Smooth muscle cell (in vitro differentiated cells): ENCODE data around the gene STRN3. TPM values are rescaled to one million over a fixed set of nuclear protein-coding genes. Genes with fewer than 3 reads are reported as not detected.

ENCODE experiments used
- DNase-seq: peaks from one replicate; lab custom pipeline; 2025; ENCODE audit not compliant: unreplicated experiment; lab: John Stamatoyannopoulos, UW
- H2AFZ ChIP-seq: fragments of 200-600 bp; sonication (generic); 2 replicates; pipeline ENCODE4 v1.6.0; 2016; ENCODE audit warnings: antibody characterized with exemption, low read depth, mild to moderate bottlenecking
- H3F3A ChIP-seq: fragments of 200-600 bp; sonication (generic); 2 replicates; pipeline ENCODE4 v1.6.0; 2017; ENCODE audit warnings: antibody characterized with exemption, low read depth
- H3K27ac ChIP-seq: fragments of 200-600 bp; sonication (generic); 2 replicates; pipeline ENCODE4 v1.5.1; 2016; ENCODE audit warnings: low read depth, mild to moderate bottlenecking
- H3K27me3 ChIP-seq: fragments of 200-600 bp; sonication (generic); 2 replicates; pipeline ENCODE4 v1.6.1; 2016; ENCODE audit warnings: low read depth, mild to moderate bottlenecking
- H3K36me3 ChIP-seq: fragments of 200-600 bp; sonication (generic); 2 replicates; pipeline ENCODE4 v1.5.1; 2016; ENCODE audit warnings: low read depth
- H3K4me1 ChIP-seq: fragments of 200-600 bp; sonication (generic); 2 replicates; pipeline ENCODE4 v1.5.1; 2016; ENCODE audit warnings: low read depth
- H3K4me2 ChIP-seq: fragments of 200-600 bp; sonication (generic); 2 replicates; pipeline ENCODE4 v1.6.0; 2016; ENCODE audit warnings: mild to moderate bottlenecking
- H3K4me3 ChIP-seq: fragments of 200-600 bp; sonication (generic); 2 replicates; pipeline ENCODE4 v1.5.1; 2016; ENCODE audit warnings: mild to moderate bottlenecking
- H3K79me2 ChIP-seq: fragments of 200-600 bp; sonication (generic); 2 replicates; pipeline ENCODE4 v1.6.0; 2016; ENCODE audit warnings: low read depth, mild to moderate bottlenecking
- H3K9ac ChIP-seq: fragments of 200-600 bp; sonication (generic); 2 replicates; pipeline ENCODE4 v1.6.0; 2016; ENCODE audit warnings: low read depth
- H3K9me3 ChIP-seq: fragments of 200-600 bp; sonication (generic); replicated peaks from 2 replicates; pipeline ENCODE4 v1.5.1; 2016; ENCODE audit warnings: low read depth
- H4K20me1 ChIP-seq: fragments of 200-600 bp; sonication (generic); 2 replicates; pipeline ENCODE4 v1.6.0; 2016; ENCODE audit warnings: low read depth
- CTCF ChIP-seq: fragments of 200-600 bp; sonication (generic); IDR thresholded peaks from 2 replicates; pipeline ENCODE4 v1.5.1; 2017; ENCODE audit warnings: borderline replicate concordance, mild to moderate bottlenecking, antibody characterized with exemption; ENCODE audit not compliant: insufficient read depth, poor library complexity, severe bottlenecking
- WGBS: methylation state at CpG from one replicate; pipeline ENCODE4 v1.1.7; 2016; ENCODE audit warnings: low lambda C conversion rate; 5-methylcytosine and 5-hydroxymethylcytosine counted together
- polyA plus RNA-seq: library from polyadenylated mRNA; unstranded; fragments of >200 nt; fragmentation: Nextera tagmentation; extraction: Ambion mirVana; gene quantifications from 2 replicates; pipeline ENCODE4 v1.2.1, GENCODE V29; 2016
- total RNA-seq: library from RNA; depleted of rRNA; stranded (reverse); fragments of >200 nt; gene quantifications from 2 replicates; pipeline ENCODE4 v1.2.3, GENCODE V29; 2014

Gene STRN3
- total and polyA plus RNA-seq, 2 experiments from 2014 or later, result 6.8 to 43.6 TPM

GRCh38 chr14:30908826-30909225, 117.4 kb downstream of the STRN3 start:
- peaks cover 48% of the 10 kb centered on the region for H3K36me3 ChIP-seq
- no peak for DNase-seq
- no peak overlapping the region for H3K27ac ChIP-seq
- no peak for TF ChIP-seq CTCF
- no peaks in the 10 kb centered on the region for H3K4me1 ChIP-seq
- peaks cover 4% of the 10 kb centered on the region for H3F3A ChIP-seq
- H3K9ac ChIP-seq, result no peak overlapping the region
- H3K4me2 ChIP-seq, result no peak overlapping the region
- no peaks in the 10 kb centered on the region for H3K27me3 ChIP-seq
- H3K4me3 ChIP-seq, result no peak overlapping the region
- no peaks in the 10 kb centered on the region for H3K9me3 ChIP-seq
- H4K20me1 ChIP-seq, result peaks cover 36% of the 10 kb centered on the region
- H3K79me2 ChIP-seq, result peaks cover 7% of the 10 kb centered on the region
- no peak overlapping the region for H2AFZ ChIP-seq
- 96% methylated on average over 2 of the region's 2 CpGs for WGBS

- H3K4me2 ChIP-seq, result no peak overlapping the region
- TF ChIP-seq CTCF, result no peak
- 90% methylated on average over 1 of the region's 1 CpG for WGBS
- no peaks in the 10 kb centered on the region for H3K9me3 ChIP-seq
- no peaks in the 10 kb centered on the region for H3K27me3 ChIP-seq
- H3K27ac ChIP-seq, result no peak overlapping the region
- no peak overlapping the region for H3K9ac ChIP-seq
- H3F3A ChIP-seq, result peaks cover 4% of the 10 kb centered on the region
- H4K20me1 ChIP-seq, result peaks cover 33% of the 10 kb centered on the region
- peaks cover 48% of the 10 kb centered on the region for H3K36me3 ChIP-seq
- peaks cover 8% of the 10 kb centered on the region for H3K79me2 ChIP-seq
- no peak for DNase-seq
- no peaks in the 10 kb centered on the region for H3K4me1 ChIP-seq
- H3K4me3 ChIP-seq, result no peak overlapping the region
- H2AFZ ChIP-seq, result no peak overlapping the region
Observed at GRCh38 chr14:30907659-30908057, 118.5 kb downstream of the STRN3 start.

GRCh38 chr14:30906752-30907658, 119.2 kb downstream of the STRN3 start:
- H3F3A ChIP-seq, result peaks cover 4% of the 10 kb centered on the region
- no peaks in the 10 kb centered on the region for H3K4me1 ChIP-seq
- no peak overlapping the region for H3K27ac ChIP-seq
- peak; percentile 27 for TF ChIP-seq CTCF
- H3K9me3 ChIP-seq, result no peaks in the 10 kb centered on the region
- no peak for DNase-seq
- no peaks in the 10 kb centered on the region for H3K27me3 ChIP-seq
- H3K36me3 ChIP-seq, result peaks cover 53% of the 10 kb centered on the region
- peaks cover 33% of the 10 kb centered on the region for H4K20me1 ChIP-seq
- no peak overlapping the region for H3K4me3 ChIP-seq
- no peak overlapping the region for H3K9ac ChIP-seq
- H2AFZ ChIP-seq, result no peak overlapping the region
- peaks cover 8% of the 10 kb centered on the region for H3K79me2 ChIP-seq
- H3K4me2 ChIP-seq, result no peak overlapping the region
